ENCODE measurements around the gene ZNF136. TPM values are rescaled to one million over a fixed set of nuclear protein-coding genes. Genes with fewer than 3 reads are reported as not detected.

Gene ZNF136
- total and polyA plus RNA-seq, 9 of the 15 experiments (the other 6 are each of a cell fraction or from before 2014, with no cell fraction given) = 1.0 to 5.3 (median 3.1) TPM

DNA sequence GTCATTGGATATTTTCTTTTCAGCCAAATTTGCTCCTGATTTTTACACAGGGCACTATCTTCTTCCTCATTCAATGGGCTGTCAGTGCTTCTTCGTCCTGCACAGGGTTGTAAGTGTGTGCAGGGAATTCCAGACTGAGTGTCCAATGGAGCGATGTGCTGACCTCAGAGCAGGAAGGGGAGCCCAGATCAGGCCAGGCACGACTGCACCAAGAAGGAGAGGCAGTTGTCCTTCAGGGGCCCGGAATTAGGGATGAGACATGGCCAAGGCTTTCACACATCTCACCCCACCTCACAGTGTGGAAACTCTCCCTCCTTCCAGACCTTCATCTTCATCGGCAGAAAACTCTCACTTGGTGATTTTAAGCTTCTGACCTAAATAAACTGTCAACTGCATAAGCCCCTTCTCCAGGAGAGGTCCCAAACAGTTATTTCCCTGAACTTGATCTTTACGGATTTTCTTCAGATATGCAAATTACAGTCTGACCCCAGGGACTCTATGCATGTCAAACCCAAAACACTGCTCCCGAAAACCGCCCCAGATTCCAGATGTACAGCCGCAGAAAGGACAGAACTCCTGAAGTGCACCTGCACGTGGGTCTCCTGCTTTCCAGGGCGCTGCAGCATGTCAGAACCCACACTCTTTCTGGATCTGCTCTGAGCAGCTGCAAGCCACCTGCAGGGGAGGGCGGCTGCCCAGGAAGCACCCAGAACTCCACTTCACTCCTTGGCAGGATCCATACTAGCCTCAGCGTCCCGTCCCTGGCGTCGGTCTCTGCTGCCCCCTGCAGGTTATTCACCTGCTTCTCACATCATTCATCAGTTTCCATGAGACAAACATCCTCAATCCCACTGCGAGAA, 22.1 kb upstream of the ZNF136 start (continued):
- TF ChIP-seq SMAD4 (CRISPR knock-in tag; conservative IDR thresholded peaks at IDR 0.05) (no peak), ARID2 (IDR thresholded peaks at IDR 0.05) (peak; percentile 87), GABPA (tag; conservative IDR thresholded peaks at IDR 0.05; ENCODE audit: low read depth) (no peak), HDGF (IDR thresholded peaks at IDR 0.05) (peak; percentile 64; the same call in 1 of the 2 replicates), DIDO1 (tag; IDR thresholded peaks at IDR 0.05; ENCODE audit: low read depth) (no peak), CC2D1A (IDR thresholded peaks at IDR 0.05) (peak; percentile 65), PURB (CRISPR knock-in tag; IDR thresholded peaks at IDR 0.05; ENCODE audit: low read depth) (no peak), SMAD3 (CRISPR knock-in tag; conservative IDR thresholded peaks at IDR 0.05) (no peak), MAFK (IDR thresholded peaks at IDR 0.05; ENCODE audit: low read length) (no peak), RBM34 (IDR thresholded peaks at IDR 0.05; ENCODE audit: borderline replicate concordance, insufficient read depth, low read length) (no peak), TSC22D4 (tag; IDR thresholded peaks at IDR 0.05) (no peak), YBX1 (IDR thresholded peaks at IDR 0.05) (no peak), SLC30A9 (CRISPR knock-in tag; IDR thresholded peaks at IDR 0.05) (no peak), ZKSCAN1 (IDR thresholded peaks at IDR 0.05; ENCODE audit: low read depth, low read length) (no peak), JUND (IDR thresholded peaks at IDR 0.05; ENCODE audit: borderline replicate concordance, low read depth, low read length) (0 out of 2 replicates have a peak, but pooled peaks have one; percentile 15), JUND (tag; IDR thresholded peaks at IDR 0.05; ENCODE audit: borderline replicate concordance, low read depth, low read length) (no peak; the same call in 2 of the 3 replicates), RAD21 (CRISPR knock-in tag; conservative IDR thresholded peaks at IDR 0.05 in 1 of 2, IDR thresholded peaks at IDR 0.05 in 1 of 2) (peak; percentile 83 to 94)
- TF ChIP-seq, protein P1, sequence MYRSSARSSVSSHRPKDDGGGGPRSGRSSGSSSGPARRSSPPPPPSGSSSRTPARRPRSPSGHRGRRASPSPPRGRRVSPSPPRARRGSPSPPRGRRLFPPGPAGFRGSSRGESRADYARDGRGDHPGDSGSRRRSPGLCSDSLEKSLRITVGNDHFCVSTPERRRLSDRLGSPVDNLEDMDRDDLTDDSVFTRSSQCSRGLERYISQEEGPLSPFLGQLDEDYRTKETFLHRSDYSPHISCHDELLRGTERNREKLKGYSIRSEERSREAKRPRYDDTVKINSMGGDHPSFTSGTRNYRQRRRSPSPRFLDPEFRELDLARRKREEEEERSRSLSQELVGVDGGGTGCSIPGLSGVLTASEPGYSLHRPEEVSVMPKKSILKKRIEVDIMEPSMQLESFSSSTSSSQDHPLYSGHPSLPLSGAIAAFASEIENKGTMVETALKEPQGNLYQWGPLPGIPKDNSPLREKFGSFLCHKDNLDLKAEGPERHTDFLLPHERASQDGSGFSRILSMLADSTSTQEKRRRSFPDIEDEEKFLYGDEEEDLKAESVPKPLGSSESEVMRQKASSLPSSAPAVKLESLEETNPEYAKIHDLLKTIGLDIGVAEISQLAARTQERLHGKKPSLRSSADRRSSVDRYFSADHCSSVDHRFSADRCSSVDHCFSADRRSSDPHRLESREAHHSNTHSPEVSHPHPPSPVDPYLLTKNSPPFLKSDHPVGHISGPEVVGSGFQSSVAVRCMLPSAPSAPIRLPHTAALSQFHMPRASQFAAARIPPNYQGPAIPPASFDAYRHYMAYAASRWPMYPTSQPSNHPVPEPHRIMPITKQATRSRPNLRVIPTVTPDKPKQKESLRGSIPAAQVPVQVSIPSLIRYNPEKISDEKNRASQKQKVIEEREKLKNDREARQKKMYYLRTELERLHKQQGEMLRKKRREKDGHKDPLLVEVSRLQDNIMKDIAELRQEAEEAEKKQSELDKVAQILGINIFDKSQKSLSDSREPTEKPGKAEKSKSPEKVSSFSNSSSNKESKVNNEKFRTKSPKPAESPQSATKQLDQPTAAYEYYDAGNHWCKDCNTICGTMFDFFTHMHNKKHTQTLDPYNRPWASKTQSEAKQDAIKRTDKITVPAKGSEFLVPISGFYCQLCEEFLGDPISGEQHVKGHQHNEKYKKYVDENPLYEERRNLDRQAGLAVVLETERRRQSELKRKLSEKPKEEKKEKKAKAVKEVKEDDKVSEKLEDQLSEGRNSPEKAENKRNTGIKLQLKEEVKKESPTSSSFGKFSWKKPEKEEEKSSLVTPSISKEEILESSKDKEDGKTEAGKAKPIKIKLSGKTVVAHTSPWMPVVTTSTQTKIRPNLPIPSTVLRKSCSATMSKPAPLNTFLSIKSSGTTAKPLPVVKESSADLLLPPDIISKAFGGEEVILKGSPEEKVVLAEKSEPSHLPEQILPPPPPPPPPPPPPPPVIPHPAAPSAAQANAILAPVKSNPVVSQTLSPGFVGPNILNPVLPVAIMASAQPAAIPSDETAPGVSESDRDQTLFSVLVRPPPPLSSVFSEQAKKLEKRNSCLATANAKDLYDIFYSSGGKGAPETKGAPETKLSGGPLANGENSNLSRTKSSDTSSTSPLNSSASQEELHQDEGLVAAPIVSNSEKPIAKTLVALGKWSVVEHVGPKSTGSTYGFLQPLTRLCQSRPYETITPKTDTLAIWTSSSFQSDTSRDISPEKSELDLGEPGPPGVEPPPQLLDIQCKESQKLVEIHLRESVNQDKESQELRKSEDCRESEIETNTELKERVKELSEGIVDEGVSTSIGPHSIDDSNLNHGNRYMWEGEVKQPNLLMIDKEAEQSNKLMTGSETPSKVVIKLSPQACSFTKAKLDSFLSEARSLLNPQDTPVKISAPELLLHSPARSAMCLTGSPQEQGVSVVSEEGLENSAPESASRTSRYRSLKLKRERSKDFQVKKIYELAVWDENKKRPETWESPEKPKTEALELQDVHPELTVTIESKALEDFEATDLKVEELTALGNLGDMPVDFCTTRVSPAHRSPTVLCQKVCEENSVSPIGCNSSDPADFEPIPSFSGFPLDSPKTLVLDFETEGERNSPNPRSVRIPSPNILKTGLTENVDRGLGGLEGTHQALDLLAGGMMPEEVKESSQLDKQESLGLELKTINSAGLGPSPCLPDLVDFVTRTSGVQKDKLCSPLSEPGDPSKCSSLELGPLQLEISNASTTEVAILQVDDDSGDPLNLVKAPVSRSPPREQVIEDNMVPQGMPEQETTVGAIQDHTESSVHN (IDR thresholded peaks at IDR 0.05; ENCODE audit: borderline replicate concordance in 1 of 2, low read depth in 1 of 2) = no peak
- TF ChIP-seq, protein P2, sequence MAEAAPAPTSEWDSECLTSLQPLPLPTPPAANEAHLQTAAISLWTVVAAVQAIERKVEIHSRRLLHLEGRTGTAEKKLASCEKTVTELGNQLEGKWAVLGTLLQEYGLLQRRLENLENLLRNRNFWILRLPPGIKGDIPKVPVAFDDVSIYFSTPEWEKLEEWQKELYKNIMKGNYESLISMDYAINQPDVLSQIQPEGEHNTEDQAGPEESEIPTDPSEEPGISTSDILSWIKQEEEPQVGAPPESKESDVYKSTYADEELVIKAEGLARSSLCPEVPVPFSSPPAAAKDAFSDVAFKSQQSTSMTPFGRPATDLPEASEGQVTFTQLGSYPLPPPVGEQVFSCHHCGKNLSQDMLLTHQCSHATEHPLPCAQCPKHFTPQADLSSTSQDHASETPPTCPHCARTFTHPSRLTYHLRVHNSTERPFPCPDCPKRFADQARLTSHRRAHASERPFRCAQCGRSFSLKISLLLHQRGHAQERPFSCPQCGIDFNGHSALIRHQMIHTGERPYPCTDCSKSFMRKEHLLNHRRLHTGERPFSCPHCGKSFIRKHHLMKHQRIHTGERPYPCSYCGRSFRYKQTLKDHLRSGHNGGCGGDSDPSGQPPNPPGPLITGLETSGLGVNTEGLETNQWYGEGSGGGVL (CRISPR knock-in tag; IDR thresholded peaks at IDR 0.05) = no peak

Measured in K562 (cell line).